Measurements from ENCODE around the gene PSMD9. TPM values are rescaled to one million over a fixed set of nuclear protein-coding genes. Genes with fewer than 3 reads are reported as not detected.
A peak's percentile ranks its signal among the peaks of the same experiment; 100 is the strongest.

Gene PSMD9
- total RNA-seq, 1 experiment from 2014 or later = 62.7 TPM

- Histone ChIP-seq H3K9me3 (ENCODE audit: control insufficient read depth, insufficient read depth, low read depth, low read length) (no peaks in the 10 kb centered on the region), H3K36me3 (ENCODE audit: control insufficient read depth, insufficient read depth, low read length) (no peaks in the 10 kb centered on the region), H3K27me3 (ENCODE audit: control insufficient read depth, insufficient read depth, low read length) (no peaks in the 10 kb centered on the region), H3K27ac (ENCODE audit: low read length) (no peak overlapping the region), H3K4me3 (ENCODE audit: low read depth in 2 of 2, low read length in 2 of 2) (no peak overlapping the region), H3K4me1 (ENCODE audit: control insufficient read depth, insufficient read depth, low read length) (peaks cover 12% of the 10 kb centered on the region; the same call in 1 of the 2 replicates)
- in situ Hi-C loops (cut with HindIII; ENCODE audit: low pct_unique_long_range_greater_than_20kb, low sequenced_read_pairs) (no loop called here), intact Hi-C loops (cut with micrococcal nuclease; ENCODE audit: unreplicated experiment) (no loop called here)
- CTCF ChIA-PET = no interaction called here
- BruUV-seq (replicated peaks) = TSS peak; percentile 36
- POLR2A ChIA-PET = no interaction called here
- no peak for ATAC-seq
- no peak for DNase-seq (ENCODE audit: low read depth, low spot score)
- TF ChIP-seq SIN3A (IDR thresholded peaks at IDR 0.05; ENCODE audit: borderline replicate concordance, insufficient read depth, low read depth, low read length) (no peak), POLR2AphosphoS5 (IDR thresholded peaks at IDR 0.05; ENCODE audit: low read depth, low read length) (no peak), TCF7L2 (IDR thresholded peaks at IDR 0.05; ENCODE audit: low read depth, low read length) (no peak), REST (IDR thresholded peaks at IDR 0.05; ENCODE audit: insufficient read depth in 1 of 2, low read depth in 2 of 2, low read length in 1 of 2) (no peak), CTCF (IDR thresholded peaks at IDR 0.05) (no peak)
Measured at GRCh38 chr12:121915841-121916321, 27.3 kb downstream of the PSMD9 start.

GRCh38 chr12:121916719-121917118 is 28.1 kb downstream of the PSMD9 start:
- no TSS peak for BruUV-seq (replicated peaks)
- no peak for ATAC-seq

More at GRCh38 chr12:121916719-121917118, 28.1 kb downstream of the PSMD9 start:
- peaks cover 12% of the 10 kb centered on the region; the same call in 1 of the 2 replicates for H3K4me1 ChIP-seq (ENCODE audit: control insufficient read depth, insufficient read depth, low read length)
- ChIA-PET CTCF (no interaction called here), POLR2A (no interaction called here)
- in situ Hi-C loops (cut with HindIII; ENCODE audit: low pct_unique_long_range_greater_than_20kb, low sequenced_read_pairs) = no loop called here
- no peak for TF ChIP-seq TCF7L2 (IDR thresholded peaks at IDR 0.05; ENCODE audit: low read depth, low read length)
- no peak for TF ChIP-seq SIN3A (IDR thresholded peaks at IDR 0.05; ENCODE audit: borderline replicate concordance, insufficient read depth, low read depth, low read length)
- TF ChIP-seq CTCF (IDR thresholded peaks at IDR 0.05) = no peak
- TF ChIP-seq REST (IDR thresholded peaks at IDR 0.05; ENCODE audit: insufficient read depth in 1 of 2, low read depth in 2 of 2, low read length in 1 of 2) = no peak
- no peak for TF ChIP-seq POLR2AphosphoS5 (IDR thresholded peaks at IDR 0.05; ENCODE audit: low read depth, low read length)
- intact Hi-C loops (cut with micrococcal nuclease; ENCODE audit: unreplicated experiment) = no loop called here
- no peaks in the 10 kb centered on the region for H3K27me3 ChIP-seq (ENCODE audit: control insufficient read depth, insufficient read depth, low read length)
- no peaks in the 10 kb centered on the region for H3K9me3 ChIP-seq (ENCODE audit: control insufficient read depth, insufficient read depth, low read depth, low read length)
- DNase-seq (ENCODE audit: low read depth, low spot score) = no peak
- H3K4me3 ChIP-seq (ENCODE audit: low read depth in 2 of 2, low read length in 2 of 2) = no peak overlapping the region
- H3K36me3 ChIP-seq (ENCODE audit: control insufficient read depth, insufficient read depth, low read length) = no peaks in the 10 kb centered on the region
- no peak overlapping the region for H3K27ac ChIP-seq (ENCODE audit: low read length)

All from Panc1 (cell line).